NCI-H748 treated with DMSO at 0.1 percent for 48 hours (cell line): Measurements from ENCODE around the gene KCTD13.
A peak's percentile ranks its signal among the peaks of the same experiment; 100 is the strongest.
"Not testable (repeated sequence)": the region's sequence is repeated elsewhere in the genome, so short reads cannot be mapped to it uniquely, and the experiment has no call there.

ENCODE experiments used
- DNase-seq: peaks from one replicate; lab custom pipeline; 2025; lab: John Stamatoyannopoulos, UW

Gene KCTD13, protein sequence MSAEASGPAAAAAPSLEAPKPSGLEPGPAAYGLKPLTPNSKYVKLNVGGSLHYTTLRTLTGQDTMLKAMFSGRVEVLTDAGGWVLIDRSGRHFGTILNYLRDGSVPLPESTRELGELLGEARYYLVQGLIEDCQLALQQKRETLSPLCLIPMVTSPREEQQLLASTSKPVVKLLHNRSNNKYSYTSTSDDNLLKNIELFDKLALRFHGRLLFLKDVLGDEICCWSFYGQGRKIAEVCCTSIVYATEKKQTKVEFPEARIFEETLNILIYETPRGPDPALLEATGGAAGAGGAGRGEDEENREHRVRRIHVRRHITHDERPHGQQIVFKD

DNA sequence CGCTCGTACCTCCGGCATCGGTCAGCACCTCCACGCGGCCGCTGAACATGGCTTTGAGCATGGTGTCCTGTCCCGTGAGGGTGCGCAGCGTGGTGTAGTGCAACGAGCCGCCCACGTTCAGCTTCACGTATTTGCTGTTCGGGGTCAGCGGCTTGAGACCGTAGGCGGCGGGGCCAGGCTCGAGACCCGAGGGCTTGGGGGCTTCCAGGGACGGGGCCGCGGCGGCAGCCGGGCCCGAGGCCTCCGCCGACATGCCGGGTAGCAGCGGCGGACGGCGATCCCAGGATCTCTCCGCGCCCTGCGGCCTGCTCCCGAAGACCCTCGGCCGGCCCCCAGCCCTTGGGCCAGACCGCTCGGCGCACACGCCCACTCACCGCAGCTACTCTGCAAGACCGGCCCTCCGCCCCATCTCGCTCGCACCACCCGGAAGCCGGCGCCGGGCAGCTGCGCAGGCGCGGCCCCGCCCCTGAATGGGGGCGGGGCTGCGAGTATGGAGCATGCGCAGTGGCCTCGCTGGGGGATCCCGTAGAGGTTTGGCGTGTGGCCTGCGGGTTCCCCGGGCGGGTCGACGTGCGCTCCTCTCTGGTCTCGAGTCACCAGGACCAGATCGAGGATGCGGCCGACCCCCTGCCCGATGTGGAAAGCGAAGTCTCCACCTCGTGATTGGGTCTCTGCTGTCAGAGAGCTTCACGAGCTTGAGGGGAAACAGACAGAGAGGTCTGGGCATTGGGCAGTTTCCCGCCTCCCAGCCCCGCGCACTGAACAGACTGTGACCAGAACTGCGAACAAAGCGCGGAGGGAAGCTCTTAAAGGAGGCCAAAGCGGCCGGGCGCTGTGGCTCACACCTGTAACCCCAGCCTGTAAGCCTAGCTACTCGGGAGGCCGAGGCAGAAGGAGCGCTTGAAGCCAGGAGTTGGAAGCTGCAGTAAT is at the start of gene KCTD13:
Gene KCTD13, minus strand, starts transcription at position 446 of the 930 bp plus-strand sequence. Its CDS starts 193 bp downstream, at position 253.
- DNase-seq: peak; percentile 73

DNA sequence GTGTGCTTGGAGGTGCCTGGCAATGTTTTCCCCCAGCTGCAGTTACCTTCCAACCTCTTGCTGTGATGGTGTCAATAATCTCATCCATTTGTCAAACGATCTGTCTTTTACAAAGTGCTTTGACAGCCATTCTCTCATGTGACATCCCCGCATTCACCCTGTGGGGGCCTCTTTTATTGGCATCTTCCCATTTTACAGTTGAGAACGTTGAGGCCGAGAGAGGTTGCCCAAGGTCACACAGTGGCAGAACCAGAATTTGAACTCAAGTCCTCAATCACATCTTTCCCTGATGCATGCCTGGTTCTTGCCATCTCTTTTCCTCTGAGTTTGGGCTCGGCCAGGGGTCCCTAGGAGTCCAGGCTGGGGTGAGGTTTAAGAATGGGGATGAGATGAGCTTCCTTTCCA is 49.1 kb upstream of the KCTD13 start:
- DNase-seq: no peak

- DNase-seq: no peak
Measured at GRCh38 chr16:29974291-29975133, 48.5 kb upstream of the KCTD13 start.

GRCh38 chr16:29973384-29974246 is 47.6 kb upstream of the KCTD13 start, which contains the start of gene TAOK2:
Gene TAOK2, plus strand, starts transcription at chr16:29973868. Its CDS starts 3,905 bp downstream, at chr16:29977773.
- peak; percentile 91 for DNase-seq

DNA sequence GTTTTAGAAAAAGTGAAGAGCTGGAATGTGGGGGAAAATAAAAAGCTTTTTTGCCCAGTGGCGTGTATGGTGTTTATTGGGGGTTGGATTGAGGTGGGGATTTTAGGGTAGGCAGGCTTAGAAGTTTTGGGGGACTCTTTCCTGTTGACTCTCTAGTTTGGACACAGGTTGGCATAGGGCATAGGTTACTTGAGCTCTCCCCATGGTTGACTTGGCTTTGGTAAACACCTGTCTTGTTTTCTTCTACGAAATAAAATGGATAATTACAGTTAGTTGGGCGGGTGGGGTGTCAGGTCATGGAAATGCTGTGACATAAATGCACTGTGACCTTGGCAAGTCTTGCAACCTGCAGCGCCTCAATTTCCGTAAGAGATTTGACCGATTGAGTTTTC is 47.0 kb upstream of the KCTD13 start:
- DNase-seq: no peak

DNA sequence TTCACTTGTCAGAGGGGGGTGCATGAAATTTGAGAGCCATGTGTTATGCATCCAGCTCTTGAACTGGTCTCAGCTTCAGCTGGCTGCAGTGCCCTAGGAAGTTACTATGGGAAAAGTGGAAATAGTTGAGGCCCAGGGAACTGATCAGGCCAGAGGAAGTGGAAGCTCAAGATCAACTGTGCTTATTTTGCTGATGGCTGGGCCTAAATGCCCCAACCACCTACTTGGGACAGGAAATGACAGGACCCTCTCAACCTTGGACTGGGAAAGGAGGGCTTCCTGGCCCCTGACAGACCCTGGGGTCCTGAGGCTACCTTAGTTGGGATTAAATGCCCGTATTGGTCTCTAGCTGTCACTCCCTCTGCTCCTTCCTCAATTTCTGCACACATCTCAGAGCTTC is 46.5 kb upstream of the KCTD13 start:
- no peak for DNase-seq

- no peak for DNase-seq
Measured at GRCh38 chr16:29971304-29971703, 45.3 kb upstream of the KCTD13 start.

DNA sequence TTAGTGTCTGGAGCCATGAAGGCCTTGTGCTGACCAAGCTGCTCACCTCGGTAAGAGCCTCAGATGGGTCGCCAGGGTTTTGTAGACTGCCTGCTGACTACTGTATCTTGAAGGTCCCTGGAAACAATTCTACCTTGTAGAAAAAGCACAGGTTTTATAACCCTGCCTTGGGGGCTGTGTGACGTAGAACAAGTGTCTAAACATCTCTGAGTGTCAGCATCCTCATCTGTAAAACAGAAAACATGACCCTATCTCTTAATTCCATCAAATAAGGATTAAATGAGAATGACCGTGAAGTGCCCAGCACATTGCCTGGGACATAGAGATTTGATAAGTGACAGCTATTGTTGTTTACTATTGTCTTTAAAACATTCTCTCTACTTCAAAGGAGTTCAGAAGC is 42.2 kb upstream of the KCTD13 start:
- DNase-seq: no peak

DNA sequence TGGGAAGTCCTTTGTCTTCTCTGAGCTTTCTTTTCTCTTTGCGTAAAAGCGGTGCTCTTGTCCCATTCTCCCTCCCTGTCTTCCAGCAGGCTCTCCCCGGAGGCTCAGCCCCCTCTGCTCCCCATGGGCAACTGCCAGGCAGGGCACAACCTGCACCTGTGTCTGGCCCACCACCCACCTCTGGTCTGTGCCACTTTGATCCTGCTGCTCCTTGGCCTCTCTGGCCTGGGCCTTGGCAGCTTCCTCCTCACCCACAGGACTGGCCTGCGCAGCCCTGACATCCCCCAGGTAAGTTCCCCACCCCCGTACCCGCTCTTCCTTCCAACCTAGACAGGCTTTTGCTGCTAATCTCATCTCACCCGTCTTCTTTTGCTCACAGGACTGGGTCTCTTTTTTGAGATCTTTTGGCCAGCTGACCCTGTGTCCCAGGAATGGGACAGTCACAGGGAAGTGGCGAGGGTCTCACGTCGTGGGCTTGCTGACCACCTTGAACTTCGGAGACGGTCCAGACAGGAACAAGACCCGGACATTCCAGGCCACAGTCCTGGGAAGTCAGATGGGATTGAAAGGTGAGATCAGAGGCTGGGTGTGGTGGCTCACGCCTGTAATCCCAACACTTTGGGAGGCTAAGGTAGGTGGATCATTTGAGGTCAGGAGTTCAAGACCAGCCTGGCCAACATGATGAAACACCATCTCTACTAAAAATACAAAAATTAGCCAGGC is 37.2 kb upstream of the KCTD13 start:
- DNase-seq: no peak

DNA sequence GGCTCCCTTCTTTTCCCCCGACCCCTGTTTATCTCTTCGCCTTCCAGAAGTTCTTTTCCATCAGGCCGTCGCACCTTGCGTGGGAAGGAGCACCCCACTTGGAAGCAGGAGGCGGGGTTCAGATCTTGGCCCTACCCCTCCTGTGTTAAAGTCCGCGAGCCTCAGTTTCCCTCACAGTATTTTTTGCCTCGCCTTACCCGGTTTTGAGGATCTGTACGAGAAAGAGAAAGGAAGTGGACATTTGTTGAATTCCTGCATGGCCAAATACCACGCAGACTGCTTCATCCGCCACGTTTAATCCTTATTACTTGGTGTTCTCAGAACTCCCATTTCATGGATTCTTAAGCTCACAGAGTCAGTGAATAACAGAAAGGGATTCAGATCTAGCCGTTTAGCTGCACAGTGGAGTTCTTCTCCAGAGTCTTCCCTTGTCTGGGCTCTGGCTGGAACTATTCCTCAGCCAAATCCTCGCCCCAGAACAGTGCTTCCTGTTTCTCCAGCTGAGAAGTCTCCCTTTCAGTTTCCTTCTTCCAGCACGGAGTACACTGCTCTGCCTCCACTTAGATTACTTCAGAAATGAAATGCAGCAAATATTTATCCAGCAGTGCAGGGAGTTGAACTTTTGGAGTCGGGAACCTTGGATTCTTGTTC is 36.4 kb upstream of the KCTD13 start:
- no peak for DNase-seq

DNA sequence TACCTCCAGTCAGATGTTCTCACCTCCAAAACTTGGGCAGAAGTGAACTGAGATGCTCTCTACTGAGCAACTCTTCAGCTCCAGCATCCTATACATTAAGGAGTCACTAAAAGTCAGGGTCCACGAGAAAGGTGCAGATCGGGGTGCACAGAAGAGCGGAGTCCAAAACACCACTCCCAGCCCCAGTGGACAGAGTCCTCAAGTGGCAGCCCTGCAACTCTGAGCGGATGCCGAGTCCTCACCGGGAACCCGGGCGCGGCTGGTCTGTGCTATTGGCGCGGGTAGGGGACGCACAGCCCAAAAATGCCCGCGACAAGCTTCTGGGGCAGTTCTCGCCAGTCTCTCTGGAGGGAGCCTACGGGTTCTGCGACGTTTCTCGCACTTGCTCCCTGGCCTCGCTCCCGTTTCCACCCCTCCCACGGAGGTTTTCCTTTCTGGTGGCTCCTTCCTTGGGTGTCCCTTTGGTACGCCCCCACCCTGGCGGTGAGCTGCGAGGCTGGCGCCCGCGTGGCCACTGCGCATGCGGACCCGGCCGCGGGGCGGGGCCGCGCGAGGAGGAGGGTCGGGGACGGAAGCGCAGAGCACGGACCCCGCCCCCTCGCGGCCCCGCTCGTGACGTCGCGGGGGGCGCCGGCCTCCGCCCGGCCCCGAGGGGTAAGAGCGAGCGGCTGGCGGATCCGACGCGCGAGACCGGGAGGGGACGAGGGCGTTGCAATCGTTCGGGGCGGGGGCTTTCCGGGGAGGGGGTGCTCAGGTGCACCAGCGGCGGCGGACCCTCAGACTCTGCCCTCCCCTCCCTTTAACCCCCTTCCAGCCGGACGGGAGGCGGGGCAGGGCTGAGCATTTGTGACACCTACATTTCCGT is 35.7 kb upstream of the KCTD13 start, which contains the start of gene TMEM219:
Gene TMEM219, plus strand, starts transcription at position 601 of the 865 bp plus-strand sequence. CDS start 1,065 bp downstream, outside the sequence.
- DNase-seq: peak; percentile 75

GRCh38 chr16:29961127-29961478 is 35.1 kb upstream of the KCTD13 start:
- no peak for DNase-seq

- not testable (repeated sequence) for DNase-seq
Measured at GRCh38 chr16:29959821-29960220, 33.8 kb upstream of the KCTD13 start.

DNA sequence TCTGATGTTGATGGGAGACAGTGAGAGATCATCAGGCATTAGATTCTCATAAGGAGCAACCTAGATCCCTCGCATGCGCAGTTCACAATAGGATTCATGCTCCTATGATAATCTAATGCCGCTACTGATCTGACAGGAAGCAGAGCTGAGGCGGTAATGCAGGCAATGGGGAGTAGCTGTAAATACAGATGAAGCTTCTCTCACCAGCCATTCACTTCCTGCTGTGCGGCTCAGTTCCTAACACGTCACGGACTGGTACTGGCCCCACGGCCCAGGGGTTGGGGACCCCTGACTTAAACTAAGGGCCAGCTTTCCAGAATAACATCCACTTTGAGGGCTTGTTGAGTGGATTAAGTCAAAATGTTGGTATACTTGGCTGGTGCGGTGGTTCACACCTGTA is 33.3 kb upstream of the KCTD13 start:
- DNase-seq: no peak

- no peak for DNase-seq
Measured at GRCh38 chr16:29958756-29959155, 32.7 kb upstream of the KCTD13 start.

GRCh38 chr16:29951625-29952365 is 25.8 kb upstream of the KCTD13 start:
- DNase-seq: no peak

- no peak for DNase-seq
Measured at GRCh38 chr16:29950806-29951461, 24.9 kb upstream of the KCTD13 start.

DNA sequence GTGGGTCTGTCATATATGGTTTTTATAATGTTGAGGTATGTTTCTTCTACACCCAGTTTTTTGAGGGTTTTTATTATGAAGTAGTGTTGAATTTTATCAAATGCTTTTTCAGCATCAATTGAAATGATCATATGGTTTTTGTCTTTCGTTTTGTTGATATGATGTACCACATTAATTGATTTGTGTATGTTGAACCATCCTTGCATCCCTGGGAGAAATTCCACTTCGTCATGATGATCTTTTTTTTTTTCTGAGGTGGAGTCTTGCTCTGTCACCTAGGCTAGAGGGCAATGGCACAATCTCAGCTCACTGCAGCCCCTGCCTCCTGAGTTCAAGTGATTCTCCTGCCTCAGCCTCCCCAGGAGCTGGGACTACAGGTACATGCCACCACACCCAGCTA is 21.9 kb upstream of the KCTD13 start:
- DNase-seq: no peak
